ENCODE data around the gene RARB.

The RARB gene

DNA sequence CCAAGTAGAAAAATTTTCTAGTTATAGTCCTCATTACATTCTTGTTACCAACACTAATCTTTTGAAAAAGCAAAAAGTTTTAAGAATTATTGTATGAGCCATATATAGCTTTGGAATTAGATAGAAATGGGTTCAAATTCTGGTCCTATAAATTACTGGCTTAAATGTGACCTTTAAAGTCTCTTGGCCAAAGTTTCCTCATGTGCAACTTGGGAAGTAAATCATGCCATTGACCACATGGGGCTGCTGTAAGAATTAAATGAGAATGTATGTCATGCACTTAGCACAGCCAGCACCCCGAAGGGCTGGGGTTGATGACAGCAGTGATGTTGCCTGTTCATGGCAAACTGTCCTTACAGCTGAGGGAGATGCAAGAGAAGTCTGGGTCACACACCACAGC, 128.4 kb downstream of the RARB start:
- DNase-seq, result no peak

DNA sequence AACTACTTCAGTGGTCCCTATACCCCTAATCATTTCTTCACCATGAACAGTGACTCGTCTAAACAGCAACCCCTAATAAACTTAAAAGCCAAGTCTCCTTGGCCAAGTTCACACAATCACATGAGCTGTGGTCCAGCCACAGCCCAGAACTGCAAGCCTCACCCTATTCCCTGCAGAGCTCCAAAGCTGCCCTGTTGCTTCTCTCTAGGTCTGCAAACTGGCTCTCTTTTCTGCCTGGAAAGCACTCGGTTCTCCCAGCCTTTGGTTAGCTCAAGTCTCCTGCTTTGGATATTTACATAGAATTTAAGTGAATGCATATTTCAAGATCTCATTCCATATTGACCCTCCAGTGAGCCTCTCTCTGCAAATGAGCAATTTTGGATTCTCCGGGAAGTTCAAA, 129.6 kb downstream of the RARB start:
- no peak for DNase-seq

- no peak for DNase-seq
Measured at GRCh38 chr3:25558121-25558520, 130.1 kb downstream of the RARB start.

DNA sequence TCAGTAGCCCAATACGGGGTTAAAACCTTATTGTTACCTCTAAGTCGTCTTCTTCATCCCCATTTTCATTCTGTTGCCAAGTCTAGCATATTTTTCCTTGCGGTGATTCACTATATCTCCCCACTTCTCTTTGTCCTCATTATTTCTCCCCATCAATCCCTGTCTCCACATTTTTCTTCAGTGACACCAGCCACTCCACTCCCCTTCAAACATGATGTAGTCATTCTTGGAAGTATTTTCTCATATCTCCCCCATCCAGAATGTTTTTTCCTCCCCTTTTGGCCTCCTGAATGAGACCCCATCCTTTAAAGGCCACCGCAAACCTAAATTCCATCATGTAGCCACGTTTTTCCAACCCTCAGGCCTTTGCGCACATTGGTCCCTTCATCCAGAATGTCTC, 130.7 kb downstream of the RARB start:
- DNase-seq, result no peak

DNA sequence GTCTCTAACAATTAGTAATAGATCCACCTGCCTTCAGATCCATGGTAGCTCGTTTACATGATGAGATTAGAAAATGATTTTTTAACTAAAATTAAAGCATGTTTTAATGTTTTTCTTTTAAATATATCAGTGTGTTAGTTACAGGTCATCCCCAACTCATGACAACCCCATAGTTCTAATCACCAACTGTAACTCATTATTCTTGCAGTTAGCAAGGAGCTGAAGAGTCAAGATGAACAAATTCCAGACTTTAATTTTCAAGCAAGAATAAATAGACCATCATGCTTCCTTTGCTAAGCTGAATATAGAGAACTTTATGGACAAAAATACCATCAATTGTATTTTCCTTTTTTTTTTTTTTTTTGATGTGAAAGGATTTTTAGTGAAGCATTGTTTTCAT, 135.5 kb downstream of the RARB start:
- DNase-seq, result no peak

GRCh38 chr3:25564075-25564474, 136.0 kb downstream of the RARB start:
- DNase-seq, result no peak

- no peak for DNase-seq
Measured at GRCh38 chr3:25565807-25566206, 137.7 kb downstream of the RARB start.

- no peak for DNase-seq
Measured at GRCh38 chr3:25566358-25566920, 138.4 kb downstream of the RARB start.

- no peak for DNase-seq
Measured at GRCh38 chr3:25567388-25567787, 139.3 kb downstream of the RARB start.

DNA sequence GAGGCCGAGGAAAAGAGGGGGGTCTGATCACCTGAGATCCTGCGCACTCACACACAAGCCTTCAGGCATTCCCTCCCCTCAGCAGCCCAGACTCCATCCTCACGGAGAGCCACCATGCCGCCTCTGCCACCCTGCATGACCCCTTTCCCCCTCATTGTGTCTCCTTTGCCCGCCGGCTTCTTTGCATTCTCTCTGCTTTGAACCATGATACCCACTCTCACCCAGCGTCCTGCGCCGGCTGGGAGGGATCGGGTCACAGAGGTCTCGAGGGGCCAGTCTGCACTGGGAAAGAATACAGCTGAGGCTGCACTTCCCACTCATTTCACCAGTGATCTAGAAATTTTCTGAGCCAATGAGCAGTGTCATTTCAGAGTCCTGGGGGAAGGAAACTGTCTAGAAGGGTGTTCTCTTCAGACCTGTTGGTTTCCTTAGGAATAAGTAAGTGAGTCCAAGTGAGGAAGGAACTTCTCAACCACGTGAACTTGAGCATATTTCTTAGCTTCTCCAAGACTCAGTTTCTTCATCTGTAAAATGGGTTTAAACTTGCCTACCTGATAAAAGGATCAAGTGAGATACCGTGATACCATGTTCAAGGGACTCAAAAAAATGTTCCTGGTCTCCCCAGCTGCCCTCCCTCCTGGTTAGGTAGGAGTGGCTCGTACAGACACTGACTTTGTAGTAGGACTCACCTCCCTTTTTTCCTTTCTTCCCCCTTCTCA, 139.9 kb downstream of the RARB start:
- DNase-seq, result no peak

GRCh38 chr3:25568525-25569078, 140.5 kb downstream of the RARB start:
- no peak for DNase-seq

DNA sequence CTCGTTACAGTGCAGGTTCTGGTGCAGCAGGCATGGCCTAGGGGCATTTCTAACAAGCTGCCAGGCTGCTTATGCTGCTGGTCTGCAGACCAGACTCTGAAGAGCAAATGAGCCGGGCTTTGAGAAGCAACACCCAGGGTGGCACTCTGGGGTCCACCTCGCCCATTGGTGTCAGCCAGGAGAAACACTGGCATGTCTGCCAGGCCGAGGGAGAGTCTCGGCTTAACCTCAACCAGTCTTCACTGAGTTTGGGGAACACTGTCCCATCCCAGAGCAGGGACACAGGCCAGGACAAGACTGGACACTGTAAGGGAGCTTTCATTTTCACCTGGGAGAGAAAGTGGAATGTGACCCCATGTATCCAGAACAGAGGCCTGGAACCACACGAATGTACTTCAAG, 143.2 kb downstream of the RARB start:
- no peak for DNase-seq

- no peak for DNase-seq
Measured at GRCh38 chr3:25572336-25572735, 144.3 kb downstream of the RARB start.

DNA sequence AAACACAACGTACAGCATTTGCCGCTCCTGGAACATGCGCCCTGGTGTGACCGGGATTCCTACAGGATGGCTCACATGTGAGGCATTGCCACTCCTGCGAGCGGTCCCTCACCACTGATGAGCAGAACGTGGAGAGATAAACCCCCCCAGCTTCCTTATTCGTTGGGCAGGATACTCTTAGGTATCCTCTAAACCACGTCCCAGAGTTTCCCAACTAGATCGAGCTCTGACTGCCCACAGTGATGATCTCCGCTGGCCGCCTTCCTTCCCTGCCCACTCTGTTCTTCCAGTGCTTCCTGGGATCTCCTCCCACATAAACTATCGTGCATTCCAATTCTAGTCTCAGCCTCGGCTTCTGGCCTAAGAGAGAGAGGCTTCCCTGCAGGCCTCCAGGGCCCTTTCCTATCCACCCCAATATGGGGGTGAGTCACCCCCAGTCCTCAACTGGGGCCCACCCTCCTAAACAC, 144.9 kb downstream of the RARB start:
- DNase-seq, result no peak

- DNase-seq, result peak; percentile 57
Measured at GRCh38 chr3:25573386-25574171, 145.5 kb downstream of the RARB start.

GRCh38 chr3:25574172-25574765, 146.2 kb downstream of the RARB start:
- no peak for DNase-seq

DNA sequence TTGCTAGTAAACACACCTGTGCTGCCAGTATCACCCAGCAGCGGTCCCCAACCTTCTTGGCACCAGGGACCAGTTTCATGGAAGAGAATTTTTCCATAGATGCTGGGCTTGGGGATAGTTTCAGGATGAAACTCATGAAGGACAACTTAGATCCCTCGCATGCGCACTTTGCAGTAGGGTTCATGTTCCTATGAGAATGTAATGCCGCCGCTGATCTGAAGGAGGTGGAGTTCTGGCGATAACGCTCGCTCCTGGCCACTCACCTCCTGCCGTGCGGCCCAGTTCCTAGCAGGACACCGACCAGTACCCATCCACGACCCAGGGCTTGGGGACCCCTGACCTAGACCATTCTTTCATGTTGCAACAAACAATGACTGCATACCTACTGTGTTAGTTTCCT, 146.9 kb downstream of the RARB start:
- DNase-seq, result no peak

- no peak for DNase-seq
Measured at GRCh38 chr3:25576146-25576545, 148.1 kb downstream of the RARB start.

GRCh38 chr3:25576831-25577454, 148.9 kb downstream of the RARB start:
- no peak for DNase-seq

GRCh38 chr3:25578059-25578458, 150.0 kb downstream of the RARB start:
- DNase-seq, result no peak

GRCh38 chr3:25580534-25580933, 152.5 kb downstream of the RARB start:
- no peak for DNase-seq

- no peak for DNase-seq
Measured at GRCh38 chr3:25581335-25581734, 153.3 kb downstream of the RARB start.

DNA sequence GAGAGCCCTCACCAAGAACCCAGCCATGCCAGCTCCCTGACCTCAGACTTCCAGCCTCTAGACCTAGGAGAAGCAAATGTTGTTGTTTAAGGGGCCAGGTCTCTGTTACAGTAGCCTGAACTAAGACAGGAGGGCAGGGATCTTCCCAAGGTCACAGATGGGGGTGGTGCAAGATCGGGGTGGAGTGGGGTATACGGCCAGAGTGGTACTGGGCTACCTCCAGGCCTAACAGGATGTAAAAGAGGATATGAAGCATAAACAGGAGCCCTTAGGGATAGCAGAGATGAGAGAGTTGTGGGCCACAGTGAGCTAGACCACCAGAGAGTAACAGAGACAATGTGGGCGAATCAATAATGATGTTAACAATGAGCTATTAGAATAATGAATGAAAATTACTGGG, 153.8 kb downstream of the RARB start:
- no peak for DNase-seq
